ENCODE measurements around the gene C14orf93.

GRCh38 chr14:22978487-22978837 lies 31.5 kb downstream of the C14orf93 start:
- TF ChIP-seq, protein P1, sequence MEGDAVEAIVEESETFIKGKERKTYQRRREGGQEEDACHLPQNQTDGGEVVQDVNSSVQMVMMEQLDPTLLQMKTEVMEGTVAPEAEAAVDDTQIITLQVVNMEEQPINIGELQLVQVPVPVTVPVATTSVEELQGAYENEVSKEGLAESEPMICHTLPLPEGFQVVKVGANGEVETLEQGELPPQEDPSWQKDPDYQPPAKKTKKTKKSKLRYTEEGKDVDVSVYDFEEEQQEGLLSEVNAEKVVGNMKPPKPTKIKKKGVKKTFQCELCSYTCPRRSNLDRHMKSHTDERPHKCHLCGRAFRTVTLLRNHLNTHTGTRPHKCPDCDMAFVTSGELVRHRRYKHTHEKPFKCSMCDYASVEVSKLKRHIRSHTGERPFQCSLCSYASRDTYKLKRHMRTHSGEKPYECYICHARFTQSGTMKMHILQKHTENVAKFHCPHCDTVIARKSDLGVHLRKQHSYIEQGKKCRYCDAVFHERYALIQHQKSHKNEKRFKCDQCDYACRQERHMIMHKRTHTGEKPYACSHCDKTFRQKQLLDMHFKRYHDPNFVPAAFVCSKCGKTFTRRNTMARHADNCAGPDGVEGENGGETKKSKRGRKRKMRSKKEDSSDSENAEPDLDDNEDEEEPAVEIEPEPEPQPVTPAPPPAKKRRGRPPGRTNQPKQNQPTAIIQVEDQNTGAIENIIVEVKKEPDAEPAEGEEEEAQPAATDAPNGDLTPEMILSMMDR (conservative IDR thresholded peaks at IDR 0.05 in 1 of 2, IDR thresholded peaks at IDR 0.05 in 1 of 2; ENCODE audit: low read depth in 1 of 2, low read length in 2 of 2), result no peak
- no peak for TF ChIP-seq EZH2 (IDR thresholded peaks at IDR 0.05; ENCODE audit: low read length, missing control alignments)
